ENCODE data around the gene KCNS3.

Gene KCNS3

DNA sequence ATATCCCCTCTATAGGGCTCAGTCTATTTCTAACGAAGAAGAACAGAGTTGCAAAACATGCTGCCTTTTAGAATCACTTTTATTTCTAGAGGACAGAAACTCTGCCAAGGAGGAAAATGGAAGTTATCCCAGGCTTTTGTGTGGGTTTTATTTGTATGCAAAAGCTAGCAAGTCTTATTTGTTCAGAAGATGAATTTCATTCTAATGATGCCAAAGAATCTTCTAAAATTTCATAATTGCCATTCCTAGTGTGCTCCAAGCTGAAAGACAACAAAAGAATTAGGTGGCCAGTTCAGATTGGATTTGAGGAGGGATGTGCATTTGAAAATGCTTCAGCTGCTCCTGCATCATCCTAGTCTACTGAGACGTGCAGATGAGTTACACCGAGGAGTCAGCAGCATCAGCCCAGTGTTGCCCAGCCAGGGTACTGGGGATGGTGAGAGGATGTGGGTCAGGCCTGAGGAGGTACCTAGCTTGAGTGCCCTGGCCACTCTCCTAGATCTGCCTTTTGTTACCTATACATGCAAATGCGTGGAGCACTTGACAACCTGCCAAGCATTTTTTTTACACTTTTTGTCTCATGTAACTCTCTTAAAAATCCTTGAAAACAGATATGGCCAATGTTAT is 80.1 kb downstream of the KCNS3 start:
- no peak overlapping the region for H3K27ac ChIP-seq (ENCODE audit: low read depth, low read length)
- H3K9ac ChIP-seq (ENCODE audit: low read length): no peak overlapping the region
- no peak overlapping the region for H3K4me3 ChIP-seq (ENCODE audit: insufficient read depth, low read length, poor library complexity, severe bottlenecking)
- no peaks in the 10 kb centered on the region for H3K36me3 ChIP-seq (ENCODE audit: low read length)
- no peak overlapping the region for H2AFZ ChIP-seq (ENCODE audit: low read depth, low read length, severe bottlenecking)
- no peaks in the 10 kb centered on the region for H3K79me2 ChIP-seq (ENCODE audit: insufficient read depth, low read length)
- no peak overlapping the region for H3K4me2 ChIP-seq (ENCODE audit: low read depth, low read length, poor library complexity, severe bottlenecking)
- no peaks in the 10 kb centered on the region for H4K20me1 ChIP-seq (ENCODE audit: low read depth, low read length)
- H3K9me2 ChIP-seq (replicated peaks; ENCODE audit: insufficient read depth, low read length): no peaks in the 10 kb centered on the region
- H3F3A ChIP-seq (ENCODE audit: insufficient read depth): no peaks in the 10 kb centered on the region
- no peaks in the 10 kb centered on the region for H3K27me3 ChIP-seq (ENCODE audit: low read length)
- no peaks in the 10 kb centered on the region for H3K9me3 ChIP-seq (ENCODE audit: insufficient read depth, low read length)
- no peak for TF ChIP-seq EZH2phosphoT487 (conservative IDR thresholded peaks at IDR 0.05; ENCODE audit: low read length)
- TF ChIP-seq, protein P1, sequence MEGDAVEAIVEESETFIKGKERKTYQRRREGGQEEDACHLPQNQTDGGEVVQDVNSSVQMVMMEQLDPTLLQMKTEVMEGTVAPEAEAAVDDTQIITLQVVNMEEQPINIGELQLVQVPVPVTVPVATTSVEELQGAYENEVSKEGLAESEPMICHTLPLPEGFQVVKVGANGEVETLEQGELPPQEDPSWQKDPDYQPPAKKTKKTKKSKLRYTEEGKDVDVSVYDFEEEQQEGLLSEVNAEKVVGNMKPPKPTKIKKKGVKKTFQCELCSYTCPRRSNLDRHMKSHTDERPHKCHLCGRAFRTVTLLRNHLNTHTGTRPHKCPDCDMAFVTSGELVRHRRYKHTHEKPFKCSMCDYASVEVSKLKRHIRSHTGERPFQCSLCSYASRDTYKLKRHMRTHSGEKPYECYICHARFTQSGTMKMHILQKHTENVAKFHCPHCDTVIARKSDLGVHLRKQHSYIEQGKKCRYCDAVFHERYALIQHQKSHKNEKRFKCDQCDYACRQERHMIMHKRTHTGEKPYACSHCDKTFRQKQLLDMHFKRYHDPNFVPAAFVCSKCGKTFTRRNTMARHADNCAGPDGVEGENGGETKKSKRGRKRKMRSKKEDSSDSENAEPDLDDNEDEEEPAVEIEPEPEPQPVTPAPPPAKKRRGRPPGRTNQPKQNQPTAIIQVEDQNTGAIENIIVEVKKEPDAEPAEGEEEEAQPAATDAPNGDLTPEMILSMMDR (IDR thresholded peaks at IDR 0.05; ENCODE audit: insufficient read depth, low read length, poor library complexity, severe bottlenecking): no peak

DNA sequence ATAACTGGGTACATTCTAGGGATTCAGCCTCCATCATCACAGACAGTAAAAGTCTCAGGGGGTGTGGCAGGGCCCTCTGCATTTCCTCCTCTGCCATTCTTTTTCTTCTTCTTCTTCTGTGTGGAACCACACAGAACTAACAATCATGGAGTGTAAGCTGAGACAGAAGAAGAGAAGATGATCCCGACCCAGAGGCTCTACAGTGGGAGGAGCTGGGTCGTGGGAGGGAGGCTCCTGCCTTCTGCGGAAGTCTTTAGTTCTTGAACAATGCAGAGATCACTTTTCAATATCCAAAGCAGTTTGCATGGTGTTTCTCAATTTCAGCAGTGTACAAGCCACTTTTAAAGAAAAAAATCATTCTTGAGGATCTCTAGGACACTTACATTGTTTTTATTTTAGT is 80.9 kb downstream of the KCNS3 start:
- Histone ChIP-seq H3K27me3 (ENCODE audit: low read length) (no peaks in the 10 kb centered on the region), H2AFZ (ENCODE audit: low read depth, low read length, severe bottlenecking) (no peak overlapping the region), H3K4me3 (ENCODE audit: insufficient read depth, low read length, poor library complexity, severe bottlenecking) (no peak overlapping the region), H3K9me2 (replicated peaks; ENCODE audit: insufficient read depth, low read length) (no peaks in the 10 kb centered on the region), H3F3A (ENCODE audit: insufficient read depth) (no peaks in the 10 kb centered on the region), H3K9me3 (ENCODE audit: insufficient read depth, low read length) (no peaks in the 10 kb centered on the region), H3K4me2 (ENCODE audit: low read depth, low read length, poor library complexity, severe bottlenecking) (no peak overlapping the region), H4K20me1 (ENCODE audit: low read depth, low read length) (no peaks in the 10 kb centered on the region), H3K79me2 (ENCODE audit: insufficient read depth, low read length) (no peaks in the 10 kb centered on the region), H3K36me3 (ENCODE audit: low read length) (no peaks in the 10 kb centered on the region), H3K9ac (ENCODE audit: low read length) (no peak overlapping the region), H3K27ac (ENCODE audit: low read depth, low read length) (no peak overlapping the region)
- no peak for TF ChIP-seq EZH2phosphoT487 (conservative IDR thresholded peaks at IDR 0.05; ENCODE audit: low read length)
- TF ChIP-seq, protein P1 (IDR thresholded peaks at IDR 0.05; ENCODE audit: insufficient read depth, low read length, poor library complexity, severe bottlenecking): no peak

DNA sequence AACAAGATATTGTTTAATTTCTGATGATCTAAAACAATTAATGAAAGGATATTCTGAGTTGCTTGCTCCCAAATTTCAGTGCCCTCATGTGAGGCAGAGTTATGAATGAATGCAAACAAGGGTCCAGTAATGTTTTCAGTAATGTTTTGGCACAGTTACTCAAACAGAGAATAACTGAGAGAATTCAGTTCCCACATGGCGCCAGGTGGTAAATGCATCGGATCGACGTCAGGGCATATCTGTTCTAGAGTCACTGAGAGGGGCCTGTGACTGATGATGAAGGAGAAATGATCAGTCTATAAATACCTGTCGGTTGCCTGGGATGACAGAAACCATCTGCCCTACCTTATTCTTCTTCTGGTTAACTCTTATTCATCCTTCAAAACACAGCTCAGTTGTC is 81.4 kb downstream of the KCNS3 start:
- Histone ChIP-seq H4K20me1 (ENCODE audit: low read depth, low read length) (no peaks in the 10 kb centered on the region), H3K79me2 (ENCODE audit: insufficient read depth, low read length) (no peaks in the 10 kb centered on the region), H3K9me2 (replicated peaks; ENCODE audit: insufficient read depth, low read length) (no peaks in the 10 kb centered on the region), H3K27ac (ENCODE audit: low read depth, low read length) (no peak overlapping the region), H3K36me3 (ENCODE audit: low read length) (no peaks in the 10 kb centered on the region), H3F3A (ENCODE audit: insufficient read depth) (no peaks in the 10 kb centered on the region), H2AFZ (ENCODE audit: low read depth, low read length, severe bottlenecking) (no peak overlapping the region), H3K27me3 (ENCODE audit: low read length) (no peaks in the 10 kb centered on the region), H3K9ac (ENCODE audit: low read length) (no peak overlapping the region), H3K4me2 (ENCODE audit: low read depth, low read length, poor library complexity, severe bottlenecking) (no peak overlapping the region), H3K9me3 (ENCODE audit: insufficient read depth, low read length) (no peaks in the 10 kb centered on the region), H3K4me3 (ENCODE audit: insufficient read depth, low read length, poor library complexity, severe bottlenecking) (no peak overlapping the region)
- TF ChIP-seq, protein P1 (IDR thresholded peaks at IDR 0.05; ENCODE audit: insufficient read depth, low read length, poor library complexity, severe bottlenecking): no peak
- no peak for TF ChIP-seq EZH2phosphoT487 (conservative IDR thresholded peaks at IDR 0.05; ENCODE audit: low read length)

Data from SU-DHL-6 (cell line).